Activated CD4-positive, alpha-beta T cell treated with anti-CD3 and anti-CD28 coated beads for 4 hours (primary cell): ENCODE measurements around the gene TAF10.

Experiments used
- DNase-seq, 2 donors: peaks; one replicate each; pipeline ENCODE4 v3.0.0-alpha.2; 2020

The TAF10 gene

GRCh38 chr11:6576471-6577373 is 35.3 kb downstream of the TAF10 start:
- DNase-seq, result no peak

DNA sequence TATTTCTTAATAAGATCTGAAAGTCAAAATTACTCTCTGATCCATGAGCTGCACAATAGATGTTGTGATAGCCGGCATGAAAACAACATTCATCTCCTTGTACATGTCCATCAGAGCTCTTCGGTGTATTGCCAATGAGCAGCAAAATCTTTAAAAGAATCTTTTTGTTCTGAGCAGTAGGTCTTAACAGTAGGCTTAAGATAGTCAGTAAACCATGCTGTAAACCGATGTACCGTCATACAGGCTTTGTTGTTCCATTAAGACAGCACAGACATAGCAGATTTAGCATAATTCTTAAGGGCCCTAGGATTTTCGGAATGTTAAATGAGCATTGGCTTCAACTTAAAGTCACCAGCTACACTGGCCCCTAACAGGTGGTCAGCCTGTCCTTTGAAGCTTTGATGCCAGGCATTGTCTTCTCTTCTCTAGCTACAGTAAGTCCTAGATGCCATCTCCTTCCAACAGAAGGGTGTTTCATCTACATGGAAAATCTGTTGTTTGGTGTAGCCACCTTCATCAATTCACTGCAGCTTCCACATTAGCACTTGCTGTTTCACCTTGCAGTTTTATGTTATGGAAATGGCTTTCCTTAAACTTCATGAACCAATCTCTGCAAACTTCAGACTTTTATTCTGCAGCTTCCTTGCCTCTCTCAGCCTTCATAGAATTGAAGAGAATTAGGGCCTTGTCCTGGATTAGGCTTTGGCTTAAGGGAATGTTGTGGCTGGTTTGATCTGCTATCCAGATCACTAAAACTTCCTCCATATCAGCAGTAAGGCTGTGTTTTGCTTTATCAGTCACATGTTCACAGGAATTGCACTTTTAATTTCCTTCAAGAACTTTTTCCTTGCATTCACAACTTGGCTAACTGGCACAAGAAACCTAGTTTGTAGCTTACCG is 37.0 kb downstream of the TAF10 start:
- no peak for DNase-seq

DNA sequence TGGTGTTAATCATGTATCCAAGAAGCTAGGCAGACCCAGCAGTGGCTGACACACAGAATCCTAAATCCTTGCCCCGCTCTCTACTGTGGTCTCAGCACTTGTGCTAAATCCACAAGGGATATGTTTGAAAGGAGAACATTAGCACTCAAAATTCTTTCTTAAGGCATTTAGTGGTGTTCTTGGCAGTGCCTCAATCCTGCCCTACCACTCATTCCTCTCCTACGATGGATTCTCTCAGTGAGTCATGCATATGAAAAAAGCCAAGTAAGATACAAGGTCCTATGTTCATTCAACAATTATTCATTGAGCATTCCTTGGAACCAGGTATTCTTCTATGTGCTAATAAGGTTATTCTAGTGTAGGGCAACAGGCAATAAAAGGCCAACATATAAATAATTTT is 39.8 kb downstream of the TAF10 start:
- DNase-seq, result no peak

DNA sequence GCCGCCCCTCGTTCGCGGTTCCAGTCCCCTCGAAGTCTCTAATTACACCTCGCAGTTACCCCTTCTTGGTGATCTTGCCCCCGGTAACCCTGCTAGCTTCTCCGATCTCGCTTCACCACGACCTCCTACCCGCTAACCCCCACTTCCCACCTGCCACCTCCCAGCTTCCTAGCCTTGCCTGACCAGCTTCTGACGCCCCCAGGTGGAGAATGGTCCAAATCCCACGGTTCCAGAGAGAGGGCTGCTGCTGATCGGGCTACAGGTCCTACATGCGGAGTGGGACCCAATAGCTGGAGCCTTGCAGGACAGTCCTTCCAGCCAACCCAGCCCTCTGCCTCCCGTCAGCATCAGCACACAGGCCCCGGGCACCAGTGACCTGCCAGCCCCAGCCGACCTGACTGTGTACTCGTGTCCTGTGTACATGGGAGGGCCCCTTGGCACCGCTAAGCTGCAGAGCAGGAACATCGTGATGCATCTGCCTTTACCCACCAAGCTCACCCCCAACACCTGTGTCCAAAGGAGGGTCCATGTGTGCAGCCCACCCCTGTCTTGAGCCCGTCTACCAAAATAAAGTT is 40.5 kb downstream of the TAF10 start:
- no peak for DNase-seq

- no peak for DNase-seq
Observed at GRCh38 chr11:6570691-6571427, 41.2 kb downstream of the TAF10 start.

DNA sequence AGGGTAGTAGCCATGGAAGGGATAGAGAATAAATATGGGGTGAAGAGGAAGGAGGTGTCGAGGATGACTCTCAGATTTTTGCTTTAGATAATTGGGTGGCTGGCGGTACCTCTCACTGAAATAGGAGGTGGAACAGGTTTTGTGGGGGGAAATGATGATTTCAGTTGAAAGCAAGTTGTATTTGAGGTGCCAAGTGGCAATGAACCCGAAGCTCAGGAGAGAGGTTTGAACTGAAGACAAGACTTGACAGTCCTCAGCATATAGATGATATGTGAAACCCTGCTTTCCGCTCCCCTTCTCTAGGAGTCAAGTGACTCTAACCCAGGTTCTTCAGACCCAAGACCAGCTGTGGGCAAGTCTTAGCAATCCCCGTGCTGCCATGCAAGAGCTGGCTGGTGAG is 42.3 kb downstream of the TAF10 start:
- DNase-seq, result no peak

DNA sequence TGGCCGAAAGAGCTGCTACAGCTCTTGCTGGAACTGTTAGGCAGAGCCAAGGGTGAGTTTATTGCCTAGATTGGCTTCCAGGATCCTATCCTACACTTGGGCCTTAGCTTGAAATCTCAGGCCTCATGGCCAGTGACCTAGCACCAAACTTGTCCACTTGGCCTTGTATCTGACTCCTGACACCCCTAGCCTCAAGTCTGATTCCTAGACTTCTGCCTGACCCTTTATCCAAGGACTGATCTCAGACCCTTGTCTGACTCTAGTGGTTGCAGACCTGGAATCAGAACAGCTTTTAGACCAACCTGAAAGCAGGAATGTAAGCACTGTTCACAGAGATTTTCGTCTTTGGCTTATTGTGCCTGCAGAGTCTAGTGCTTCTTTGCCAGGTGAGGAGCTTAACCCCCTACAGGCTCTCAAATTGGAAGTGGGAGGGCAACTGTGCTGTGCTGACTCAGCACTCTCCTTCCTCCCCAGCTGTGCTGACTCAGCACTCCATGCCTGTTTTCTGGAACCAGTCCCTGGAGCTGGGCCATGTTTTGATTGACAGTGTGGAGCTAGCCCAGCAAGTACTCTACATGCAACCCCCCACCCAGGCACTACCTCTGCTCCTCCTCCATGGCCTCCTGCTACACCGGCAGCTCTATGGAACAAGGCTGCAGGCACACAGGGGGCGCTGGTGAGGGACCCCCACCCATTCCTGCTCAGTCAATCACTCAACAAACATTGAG is 43.7 kb downstream of the TAF10 start:
- no peak for DNase-seq

- DNase-seq, result no peak
Observed at GRCh38 chr11:6567371-6567745, 44.7 kb downstream of the TAF10 start.

DNA sequence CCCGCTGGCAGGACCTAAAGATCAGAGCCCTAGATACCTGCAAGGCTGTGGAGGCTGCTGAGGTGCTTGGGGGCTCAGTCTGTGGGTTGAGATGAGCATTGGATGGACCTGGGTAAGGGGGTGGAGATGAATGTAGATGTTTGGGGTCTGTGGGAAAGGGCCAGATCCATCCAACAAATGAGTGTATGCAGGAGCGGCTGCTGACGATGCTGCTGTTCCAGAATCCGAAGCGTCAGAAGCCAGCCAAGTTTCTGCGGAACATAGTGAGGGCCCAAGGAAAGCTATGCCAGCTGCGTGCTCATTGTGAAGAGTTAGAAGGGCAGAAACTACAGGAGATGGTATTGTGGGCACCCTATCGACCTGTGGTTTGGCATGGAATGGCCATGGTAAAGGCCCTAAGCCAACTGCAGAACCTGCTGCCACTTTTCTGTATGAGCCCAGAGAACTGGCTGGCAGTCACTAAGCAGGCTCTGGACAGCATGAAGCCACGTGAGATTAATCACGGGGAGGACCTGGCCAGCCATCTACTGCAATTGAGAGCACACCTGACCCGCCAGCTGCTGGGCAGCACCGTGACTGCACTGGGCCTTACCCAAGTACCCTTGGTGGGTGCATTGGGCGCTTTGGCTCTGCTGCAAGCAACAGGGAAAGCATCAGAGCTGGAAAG is 45.2 kb downstream of the TAF10 start:
- no peak for DNase-seq

GRCh38 chr11:6565988-6566703 is 45.9 kb downstream of the TAF10 start:
- no peak for DNase-seq

DNA sequence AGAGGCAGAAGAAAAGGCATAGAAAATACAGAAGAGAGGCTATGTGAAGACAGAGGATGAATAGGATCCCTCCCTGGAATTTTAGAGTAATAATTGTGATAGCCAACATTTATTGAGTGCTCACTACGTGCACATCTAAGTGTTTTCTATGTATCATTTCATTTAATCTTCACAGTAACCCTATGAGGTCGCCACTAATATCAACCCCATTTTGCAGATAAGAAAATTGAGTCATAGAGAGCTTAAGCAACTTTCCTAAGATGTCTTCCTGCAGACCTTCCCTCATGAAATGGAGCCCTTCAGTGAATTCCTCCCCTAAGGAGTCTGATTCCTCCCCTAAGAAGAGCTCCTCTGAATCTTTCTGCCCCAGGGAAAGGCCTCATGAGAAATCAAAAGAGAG is 46.7 kb downstream of the TAF10 start:
- DNase-seq, result no peak

GRCh38 chr11:6563667-6564066 is 48.3 kb downstream of the TAF10 start:
- no peak for DNase-seq

DNA sequence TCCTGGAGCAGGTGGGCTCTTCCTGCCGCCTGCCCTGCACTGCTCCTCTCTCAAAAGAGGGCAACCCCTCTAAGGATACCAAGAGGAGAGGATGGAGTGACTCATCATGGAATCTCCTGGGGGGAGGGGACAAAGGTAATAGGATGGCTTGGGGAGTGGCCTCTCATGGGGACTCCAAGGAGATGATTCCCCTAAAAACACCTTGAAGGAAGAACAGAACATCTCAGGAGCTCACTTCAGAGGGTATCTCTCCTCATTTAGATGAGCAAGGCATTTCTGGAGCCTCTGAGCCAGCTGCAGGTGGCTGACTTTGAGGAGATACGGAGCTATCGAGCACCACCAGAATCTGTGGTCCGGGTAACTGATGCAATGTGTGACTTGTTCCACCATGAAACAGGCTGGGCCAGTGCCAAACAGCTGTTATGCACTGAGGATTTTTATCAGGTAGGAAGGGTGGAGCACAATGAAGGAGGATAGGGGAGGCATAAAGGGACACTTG is 48.8 kb downstream of the TAF10 start:
- no peak for DNase-seq

DNA sequence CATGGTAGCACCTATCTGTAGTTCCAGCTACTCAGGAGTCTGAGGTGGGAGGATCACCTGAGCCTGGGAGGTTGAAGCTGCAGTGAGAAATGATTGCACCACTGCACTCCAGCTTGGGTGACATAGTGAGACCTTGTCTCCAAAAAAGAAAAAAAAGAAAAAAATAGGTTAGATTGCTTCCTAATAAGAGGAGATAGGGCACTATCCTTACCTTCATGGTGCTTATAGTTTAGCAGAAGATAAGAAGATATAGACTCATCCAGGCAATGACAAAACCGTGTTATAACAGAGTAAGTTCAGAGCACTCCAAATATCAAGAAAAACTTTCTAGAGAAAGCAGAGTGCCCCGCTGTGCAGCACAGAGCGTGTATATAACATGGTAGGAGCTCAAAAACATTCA is 50.7 kb downstream of the TAF10 start:
- DNase-seq, result no peak
